Right lobe of liver (tissue), 6 donors: ENCODE measurements around the gene MAP2K6. TPM values are rescaled to one million over a fixed set of nuclear protein-coding genes. Genes with fewer than 3 reads are reported as not detected.

Experiments
- ATAC-seq, 4 donors: fragments of 200-7000 bp; cut with Tn5 transposase; one replicate each; pipeline ENCODE4 v1.9.1; 2020; ENCODE audit warnings: mild to moderate bottlenecking in 4 of 4, moderate library complexity in 4 of 4
- DNase-seq, 3 donors: peaks; one replicate each; pipeline ENCODE4 v3.0.0-alpha.2; 2020
- H3K27ac ChIP-seq, 3 donors: fragments of 200-600 bp; one replicate each; pipeline ENCODE4 v1.8.0; 2022
- H3K27me3 ChIP-seq, 2 donors: fragments of 200-600 bp; one replicate each; pipeline ENCODE4 v1.8.0; 2022
- H3K36me3 ChIP-seq, 4 donors: fragments of 200-600 bp; sonication (generic) in 1 of 4; one replicate each; pipeline versions ENCODE4 v1.5.1 to v1.8.0; 2017 to 2022; ENCODE audit warnings: control low read depth in 1 of 4
- H3K4me1 ChIP-seq, 4 donors: fragments of 200-600 bp; sonication (generic) in 1 of 4; one replicate each; pipeline versions ENCODE4 v1.5.1 to v1.8.0; 2017 to 2022; ENCODE audit warnings: control low read depth in 1 of 4
- H3K4me3 ChIP-seq, 3 donors: fragments of 200-600 bp; one replicate each; pipeline ENCODE4 v1.8.0; 2022
- H3K9me3 ChIP-seq, 4 donors: fragments of 200-600 bp; sonication (generic) in 1 of 4; one replicate each; pipeline versions ENCODE4 v1.5.1 to v1.8.0; 2017 to 2022; ENCODE audit warnings: control low read depth in 1 of 4
- CTCF ChIP-seq, 4 donors: fragments of 200-600 bp in 3 of 4; fragments of 450-650 bp in 1 of 4; IDR thresholded peaks; one replicate each; pipeline versions ENCODE4 v1.5.1 to v1.8.0; 2016 to 2022; ENCODE audit warnings: antibody characterized with exemption in 4 of 4, mild to moderate bottlenecking in 2 of 4
- POLR2A ChIP-seq: fragments of 450-650 bp; IDR thresholded peaks from one replicate; pipeline ENCODE4 v1.6.1; 2017; ENCODE audit warnings: antibody characterized with exemption, mild to moderate bottlenecking
- WGBS: methylation state at CpG from one replicate; pipeline ENCODE4 v1.1.6; 2018; ENCODE audit warnings: low coverage, low lambda C conversion rate; ENCODE audit not compliant: insufficient coverage; ENCODE audit errors: missing lambda C conversion rate; 5-methylcytosine and 5-hydroxymethylcytosine counted together
- intact Hi-C, 2 donors: fragments of 100-400 bp; cut with DNase I; formaldehyde crosslinking; loops; one replicate each; pipeline versions ENCODE4 v1.11.2 to v1.14.1; 2022
- total RNA-seq, 6 experiments: library from RNA; depleted of rRNA in 2 of 6; stranded (reverse); fragments of >200 nt in 2 of 6; fragmentation: NEBNext Ultra II Directional in 3 of 6; extraction: Animal tissue kit (Norgen Biotek cat#: 25700) in 3 of 6; gene quantifications; one replicate each; pipeline versions ENCODE4 v1.1.0 to v1.2.4, GENCODE V29; 2016 to 2023
- donor health status: DM: no; HTN: yes; CAD: no.
- donor health status: DM: no; HTN: no; CAD: no.
- donor health status: DM: no; HTN: no; CAD: no.
- donor health status: DM: no; HTN: yes; CAD: no.
- donor health status: DM: no; HTN: yes; CAD: no.

Gene MAP2K6
- total RNA-seq, 6 experiments from 2014 or later, result 1.8 to 3.6 (median 2.3) TPM

- Histone ChIP-seq H3K27me3 (no peaks in the 10 kb centered on the region), H3K27ac (no peak overlapping the region), H3K9me3 (no peaks in the 10 kb centered on the region), H3K36me3 (no peaks in the 10 kb centered on the region), H3K4me1 (no peaks in the 10 kb centered on the region), H3K4me3 (no peak overlapping the region)
- 92% methylated on average over 7 of the region's 7 CpGs for WGBS
- TF ChIP-seq CTCF (IDR thresholded peaks at IDR 0.05) (no peak), POLR2A (no peak)
- DNase-seq (no peak), ATAC-seq (no peak)
- intact Hi-C loops, result no loop called here
Observed at GRCh38 chr17:69388822-69389442, 25.6 kb upstream of the MAP2K6 start.

GRCh38 chr17:69390795-69391501 lies 23.5 kb upstream of the MAP2K6 start:
- no peaks in the 10 kb centered on the region for H3K9me3 ChIP-seq
- peak overlapping the region in 2 of 3 donors; percentile 13 to 25 for H3K27ac ChIP-seq
- no peaks in the 10 kb centered on the region for H3K4me1 ChIP-seq
- DNase-seq, result no peak
- peak overlapping the region in 2 of 3 donors; percentile 34 to 44 for H3K4me3 ChIP-seq
- intact Hi-C loops, result no loop called here
- peak; percentile 72 to 75 (median 74) for ATAC-seq
- no peaks in the 10 kb centered on the region for H3K27me3 ChIP-seq
- TF ChIP-seq CTCF (IDR thresholded peaks at IDR 0.05) (no peak), POLR2A (no peak)
- 29% methylated on average over 15 of the region's 15 CpGs for WGBS
- no peaks in the 10 kb centered on the region for H3K36me3 ChIP-seq

- Histone ChIP-seq H3K36me3 (no peaks in the 10 kb centered on the region), H3K4me3 (no peak overlapping the region), H3K4me1 (no peaks in the 10 kb centered on the region), H3K27me3 (no peaks in the 10 kb centered on the region), H3K9me3 (no peaks in the 10 kb centered on the region), H3K27ac (no peak overlapping the region)
- no peak for ATAC-seq
- TF ChIP-seq CTCF (IDR thresholded peaks at IDR 0.05) (no peak), POLR2A (no peak)
- DNase-seq, result no peak
- WGBS, result 40% methylated on average over 3 of the region's 3 CpGs
- intact Hi-C loops, result no loop called here
Observed at GRCh38 chr17:69401251-69401650, 13.2 kb upstream of the MAP2K6 start.

- no peaks in the 10 kb centered on the region for H3K36me3 ChIP-seq
- intact Hi-C loops, result no loop called here
- no peaks in the 10 kb centered on the region for H3K27me3 ChIP-seq
- TF ChIP-seq CTCF (IDR thresholded peaks at IDR 0.05), result no peak
- no peak for TF ChIP-seq POLR2A
- H3K9me3 ChIP-seq, result no peaks in the 10 kb centered on the region
- H3K4me1 ChIP-seq, result no peaks in the 10 kb centered on the region
- H3K27ac ChIP-seq, result no peak overlapping the region
- DNase-seq (no peak), ATAC-seq (no peak)
- H3K4me3 ChIP-seq, result no peak overlapping the region
- WGBS, result 81% methylated on average over 7 of the region's 7 CpGs
Observed at GRCh38 chr17:69402052-69402451, 12.4 kb upstream of the MAP2K6 start.
